GM23338 (cell line): Measurements from ENCODE around the gene ACSBG1. TPM values are rescaled to one million over a fixed set of nuclear protein-coding genes. Genes with fewer than 3 reads are reported as not detected.
"Not testable (repeated sequence)": the region's sequence is repeated elsewhere in the genome, so short reads cannot be mapped to it uniquely, and the experiment has no call there.

Source experiments
- ATAC-seq: fragments of 200-7000 bp; cut with Tn5 transposase; 3 replicates; pipeline ENCODE4 v1.9.1; 2020
- DNase-seq: peaks from one replicate; pipeline ENCODE4 v3.0.0-alpha.2; 2015; ENCODE audit warnings: low spot score
- H2AFZ ChIP-seq: fragments of 200-600 bp; sonication (generic); 2 replicates; pipeline ENCODE4 v1.8.0; 2016; ENCODE audit warnings: antibody characterized with exemption, mild to moderate bottlenecking, moderate library complexity
- H3F3A ChIP-seq: fragments of 200-600 bp; sonication (generic); replicated peaks from 2 replicates; pipeline ENCODE4 v1.8.0; 2017; ENCODE audit warnings: antibody characterized with exemption, mixed run types, low read depth
- H3K27ac ChIP-seq: fragments of 200-600 bp; sonication (generic); 2 replicates; pipeline ENCODE4 v1.6.1; 2016; ENCODE audit warnings: low read depth
- H3K27me3 ChIP-seq: fragments of 200-600 bp; sonication (generic); 2 replicates; pipeline ENCODE4 v1.8.0; 2016; ENCODE audit warnings: mild to moderate bottlenecking, mixed run types, moderate library complexity; ENCODE audit not compliant: insufficient read depth
- H3K36me3 ChIP-seq: fragments of 200-600 bp; sonication (generic); 2 replicates; pipeline ENCODE4 v1.8.0; 2016; ENCODE audit warnings: mild to moderate bottlenecking; ENCODE audit not compliant: insufficient read depth
- H3K4me1 ChIP-seq: fragments of 200-600 bp; sonication (generic); 2 replicates; pipeline ENCODE4 v1.8.0; 2016; ENCODE audit warnings: mild to moderate bottlenecking, moderate library complexity; ENCODE audit not compliant: insufficient read depth
- H3K4me2 ChIP-seq: fragments of 200-600 bp; sonication (generic); 2 replicates; pipeline ENCODE4 v1.7.1; 2017; ENCODE audit warnings: mixed run types
- H3K4me3 ChIP-seq: fragments of 200-600 bp; sonication (generic); 2 replicates; pipeline ENCODE4 v1.6.1; 2016; ENCODE audit warnings: mixed run types
- H3K79me2 ChIP-seq: fragments of 200-600 bp; sonication (generic); replicated peaks from 2 replicates; pipeline ENCODE4 v1.8.0; 2017; ENCODE audit warnings: mild to moderate bottlenecking; ENCODE audit not compliant: insufficient read depth
- H3K9me2 ChIP-seq: fragments of 200-600 bp; sonication (generic); 2 replicates; pipeline ENCODE4 v1.8.0; 2017; ENCODE audit not compliant: insufficient read depth
- H4K20me1 ChIP-seq: fragments of 200-600 bp; sonication (generic); replicated peaks from 2 replicates; pipeline ENCODE4 v1.8.0; 2017; ENCODE audit warnings: mild to moderate bottlenecking; ENCODE audit not compliant: insufficient read depth
- H3K27ac Mint-ChIP-seq: 2 replicates; pipeline ENCODE4 v1.8.0; 2020; ENCODE audit warnings: inconsistent platforms, mild to moderate bottlenecking, moderate library complexity, mixed read lengths
- H3K27me3 Mint-ChIP-seq: 3 replicates; pipeline ENCODE4 v1.8.0; 2022; ENCODE audit warnings: low read depth, mild to moderate bottlenecking, moderate library complexity, mixed read lengths, inconsistent platforms; ENCODE audit not compliant: insufficient read depth, poor library complexity
- H3K36me3 Mint-ChIP-seq: 3 replicates; pipeline ENCODE4 v1.8.0; 2021; ENCODE audit warnings: low read depth, mild to moderate bottlenecking, inconsistent platforms, moderate library complexity, mixed read lengths
- H3K4me1 Mint-ChIP-seq: 3 replicates; pipeline ENCODE4 v1.8.0; 2020; ENCODE audit warnings: mild to moderate bottlenecking, inconsistent platforms, mixed read lengths
- H3K4me3 Mint-ChIP-seq: 3 replicates; pipeline ENCODE4 v1.8.0; 2021; ENCODE audit warnings: moderate library complexity, mild to moderate bottlenecking, inconsistent platforms, mixed read lengths
- H3K9me3 Mint-ChIP-seq: 3 replicates; pipeline ENCODE4 v1.8.0; 2020; ENCODE audit warnings: moderate library complexity, mild to moderate bottlenecking, inconsistent platforms, mixed read lengths
- JUNB ChIP-seq: IDR thresholded peaks from one replicate; pipeline ENCODE4 v1.6.1; 2016; ENCODE audit warnings: antibody characterized with exemption; ENCODE audit not compliant: unreplicated experiment
- NANOG ChIP-seq: IDR thresholded peaks from 2 replicates; pipeline ENCODE4 v1.6.1; 2016; ENCODE audit warnings: antibody characterized with exemption, borderline replicate concordance
- STAT1 ChIP-seq: IDR thresholded peaks from one replicate; pipeline ENCODE4 v1.6.1; 2016; ENCODE audit warnings: antibody characterized with exemption; ENCODE audit not compliant: unreplicated experiment
- ZNF462 ChIP-seq: fragments of 250-450 bp; sonication (Bioruptor Pico); IDR thresholded peaks from 2 replicates; pipeline ENCODE4 v1.5.0; 2020; ENCODE audit warnings: mild to moderate bottlenecking, moderate library complexity
- polyA plus RNA-seq: library from polyadenylated mRNA; unstranded; fragments of >200 nt; fragmentation: Nextera tagmentation; extraction: Ambion mirVana; gene quantifications from 2 replicates; pipeline ENCODE4 v1.2.1, GENCODE V29; 2016
- total RNA-seq: library from RNA; depleted of rRNA; stranded (reverse); fragments of >200 nt; shearing (Covaris generic); gene quantifications from 2 replicates; pipeline ENCODE4 v1.2.3, GENCODE V29; 2014
- TF ChIP-seq, protein P1 (sequence below): IDR thresholded peaks from 2 replicates; pipeline ENCODE4 v1.6.1; 2016; ENCODE audit warnings: antibody characterized with exemption

ACSBG1 gene
- total and polyA plus RNA-seq, 2 experiments from 2014 or later: 1.9 to 10.0 TPM

DNA sequence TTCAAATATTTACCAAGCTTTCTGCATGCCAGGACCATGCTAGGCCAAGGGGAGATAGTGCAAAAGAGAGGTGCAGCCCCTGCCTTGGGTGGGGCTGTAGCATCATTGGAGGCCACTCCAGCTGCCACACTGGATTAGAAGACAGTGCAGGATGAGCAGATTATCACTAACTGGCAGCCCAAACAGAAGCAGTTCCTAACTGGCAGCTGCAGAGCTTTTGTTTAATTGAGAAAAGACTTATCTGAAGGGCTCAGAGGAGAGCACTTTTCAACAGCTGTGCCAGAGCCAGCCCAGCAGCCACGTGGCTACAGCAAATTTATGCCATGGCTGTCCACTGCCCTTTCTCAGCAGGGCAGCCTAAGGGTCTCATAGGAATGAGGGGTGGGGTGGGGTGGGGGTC, 13.5 kb upstream of the ACSBG1 start:
- H3K4me2 ChIP-seq: no peak overlapping the region
- Mint-ChIP-seq H3K27ac (no peak overlapping the region), H3K27me3 (peaks cover 2% of the 10 kb centered on the region), H3K4me1 (peaks cover 15% of the 10 kb centered on the region; the same call in 2 of the 3 replicates), H3K4me3 (no peak overlapping the region), H3K36me3 (no peaks in the 10 kb centered on the region), H3K9me3 (peaks cover 9% of the 10 kb centered on the region; the same call in 2 of the 3 replicates)
- H2AFZ ChIP-seq: no peak overlapping the region
- H3K27ac ChIP-seq: no peak overlapping the region
- H3K4me1 ChIP-seq: peaks cover 12% of the 10 kb centered on the region
- ATAC-seq: no peak
- no peaks in the 10 kb centered on the region for H3K9me2 ChIP-seq
- TF ChIP-seq ZNF462 (CRISPR knock-in tag) (no peak), NANOG (no peak), JUNB (no peak), STAT1 (no peak)
- TF ChIP-seq, protein P1, sequence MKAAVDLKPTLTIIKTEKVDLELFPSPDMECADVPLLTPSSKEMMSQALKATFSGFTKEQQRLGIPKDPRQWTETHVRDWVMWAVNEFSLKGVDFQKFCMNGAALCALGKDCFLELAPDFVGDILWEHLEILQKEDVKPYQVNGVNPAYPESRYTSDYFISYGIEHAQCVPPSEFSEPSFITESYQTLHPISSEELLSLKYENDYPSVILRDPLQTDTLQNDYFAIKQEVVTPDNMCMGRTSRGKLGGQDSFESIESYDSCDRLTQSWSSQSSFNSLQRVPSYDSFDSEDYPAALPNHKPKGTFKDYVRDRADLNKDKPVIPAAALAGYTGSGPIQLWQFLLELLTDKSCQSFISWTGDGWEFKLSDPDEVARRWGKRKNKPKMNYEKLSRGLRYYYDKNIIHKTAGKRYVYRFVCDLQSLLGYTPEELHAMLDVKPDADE: no peak
- no peak overlapping the region for H3K4me3 ChIP-seq
- no peaks in the 10 kb centered on the region for H3F3A ChIP-seq
- H3K36me3 ChIP-seq: no peaks in the 10 kb centered on the region
- H3K27me3 ChIP-seq: no peaks in the 10 kb centered on the region
- DNase-seq: no peak
- H3K79me2 ChIP-seq: no peaks in the 10 kb centered on the region
- H4K20me1 ChIP-seq: no peaks in the 10 kb centered on the region

DNA sequence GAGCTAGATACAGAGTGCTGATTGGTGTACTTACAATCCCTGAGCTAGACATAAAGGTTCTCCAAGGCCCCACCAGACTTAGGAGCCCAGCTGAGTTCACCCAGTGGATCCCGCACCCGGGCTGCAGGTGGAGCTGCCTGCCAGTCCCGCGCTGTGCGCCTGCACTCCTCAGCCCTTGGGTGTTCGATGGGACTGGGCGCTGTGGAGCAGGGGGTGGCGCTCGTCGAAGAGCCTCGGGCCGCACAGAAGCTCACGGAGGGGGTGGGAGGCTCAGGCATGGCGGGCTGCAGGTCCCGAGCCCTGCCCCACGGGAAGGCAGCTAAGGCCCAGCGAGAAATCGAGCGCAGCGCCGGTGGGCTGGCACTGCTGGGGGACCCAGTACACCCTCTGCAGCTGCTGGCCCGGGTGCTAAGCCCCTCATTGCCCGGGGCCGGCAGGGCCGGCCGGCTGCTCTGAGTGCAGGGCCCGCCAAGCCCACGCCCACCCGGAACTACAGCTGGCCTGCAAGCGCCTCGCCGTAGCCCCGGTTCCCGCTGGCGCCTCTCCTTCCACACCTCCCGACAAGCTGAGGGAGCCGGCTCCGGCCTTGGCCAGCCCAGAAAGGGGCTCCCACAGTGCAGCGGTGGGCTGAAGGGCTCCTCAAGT, 11.7 kb upstream of the ACSBG1 start:
- not testable (repeated sequence) for H3K27me3 Mint-ChIP-seq, H3K27ac Mint-ChIP-seq, H3F3A ChIP-seq, H3K79me2 ChIP-seq, H3K9me3 Mint-ChIP-seq, H3K36me3 Mint-ChIP-seq, H3K4me3 ChIP-seq, H3K27ac ChIP-seq, DNase-seq, H3K4me2 ChIP-seq, H3K27me3 ChIP-seq, H3K4me3 Mint-ChIP-seq, H2AFZ ChIP-seq, H3K36me3 ChIP-seq, H3K9me2 ChIP-seq, H4K20me1 ChIP-seq, ATAC-seq
- H3K4me1 Mint-ChIP-seq: peaks cover 20% of the 10 kb centered on the region
- H3K4me1 ChIP-seq: peaks cover 20% of the 10 kb centered on the region

DNA sequence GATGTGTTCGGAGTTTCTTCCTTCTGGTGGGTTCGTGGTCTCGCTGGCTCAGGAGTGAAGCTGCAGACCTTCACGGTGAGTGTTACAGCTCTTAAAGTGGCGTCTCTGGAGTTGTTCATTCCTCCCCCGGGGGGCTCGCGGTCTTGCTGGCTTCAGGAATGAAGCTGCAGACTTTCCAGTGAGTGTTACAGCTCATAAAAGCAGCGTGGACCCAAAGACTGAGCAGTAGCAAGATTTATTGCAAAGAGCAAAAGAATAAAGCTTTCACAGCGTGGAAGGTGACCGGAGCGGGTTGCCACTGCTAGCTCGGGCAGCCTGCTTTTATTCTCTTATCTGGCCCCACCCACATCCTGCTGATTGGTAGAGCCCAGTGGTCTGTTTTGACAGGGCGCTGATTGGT, 11.0 kb upstream of the ACSBG1 start:
- H3K36me3 Mint-ChIP-seq, H3K9me2 ChIP-seq, H3K27me3 ChIP-seq, DNase-seq, H3F3A ChIP-seq, H3K4me3 Mint-ChIP-seq, H3K27ac Mint-ChIP-seq, H4K20me1 ChIP-seq, H3K27ac ChIP-seq, H3K36me3 ChIP-seq, H3K4me2 ChIP-seq, H3K9me3 Mint-ChIP-seq, H3K4me3 ChIP-seq, H3K27me3 Mint-ChIP-seq, H2AFZ ChIP-seq, H3K79me2 ChIP-seq, ATAC-seq: not testable (repeated sequence)
- H3K4me1 Mint-ChIP-seq: peaks cover 23% of the 10 kb centered on the region
- peaks cover 25% of the 10 kb centered on the region for H3K4me1 ChIP-seq
